Ishikawa (cell line): ENCODE data around the gene TMEM8B.
A peak's percentile ranks its signal among the peaks of the same experiment; 100 is the strongest.

Source experiments
- CEBPB ChIP-seq: IDR thresholded peaks from 2 replicates; pipeline ENCODE4 v1.6.1; 2012
- CREB1 ChIP-seq: IDR thresholded peaks from 2 replicates; pipeline ENCODE4 v1.6.1; 2012; ENCODE audit warnings: low read depth
- EGR1 ChIP-seq: IDR thresholded peaks from 2 replicates; pipeline ENCODE4 v1.6.1; 2012
- EP300 ChIP-seq: IDR thresholded peaks from 2 replicates; pipeline ENCODE4 v1.6.1; 2012; ENCODE audit warnings: borderline replicate concordance
- FOXM1 ChIP-seq: IDR thresholded peaks from 2 replicates; pipeline ENCODE4 v1.6.1; 2012; ENCODE audit warnings: low read depth, borderline replicate concordance
- NFIC ChIP-seq: IDR thresholded peaks from 2 replicates; pipeline ENCODE4 v1.6.1; 2012
- RAD21 ChIP-seq: IDR thresholded peaks from 2 replicates; pipeline ENCODE4 v1.6.1; 2012; ENCODE audit warnings: low read depth
- TAF1 ChIP-seq: IDR thresholded peaks from 2 replicates; pipeline ENCODE4 v1.6.1; 2012; ENCODE audit warnings: low read depth, mild to moderate bottlenecking
- TCF12 ChIP-seq: IDR thresholded peaks from 2 replicates; pipeline ENCODE4 v1.6.1; 2012; ENCODE audit warnings: low read depth
- TEAD4 ChIP-seq: IDR thresholded peaks from 2 replicates; pipeline ENCODE4 v1.6.1; 2012
- YY1 ChIP-seq: IDR thresholded peaks from 2 replicates; pipeline ENCODE4 v1.6.1; 2012; ENCODE audit warnings: low read depth
- ZBTB7A ChIP-seq: IDR thresholded peaks from 2 replicates; pipeline ENCODE4 v1.6.1; 2012; ENCODE audit warnings: low read depth
- TF ChIP-seq, protein P1 (sequence below): IDR thresholded peaks from 2 replicates; pipeline ENCODE4 v1.6.1; 2012
- TF ChIP-seq, protein P2 (sequence below): IDR thresholded peaks from 2 replicates; pipeline ENCODE4 v1.6.1; 2012; ENCODE audit warnings: low read depth, mild to moderate bottlenecking
- TF ChIP-seq, protein P3 (sequence below): IDR thresholded peaks from 2 replicates; pipeline ENCODE4 v1.6.1; 2012

TMEM8B gene

DNA sequence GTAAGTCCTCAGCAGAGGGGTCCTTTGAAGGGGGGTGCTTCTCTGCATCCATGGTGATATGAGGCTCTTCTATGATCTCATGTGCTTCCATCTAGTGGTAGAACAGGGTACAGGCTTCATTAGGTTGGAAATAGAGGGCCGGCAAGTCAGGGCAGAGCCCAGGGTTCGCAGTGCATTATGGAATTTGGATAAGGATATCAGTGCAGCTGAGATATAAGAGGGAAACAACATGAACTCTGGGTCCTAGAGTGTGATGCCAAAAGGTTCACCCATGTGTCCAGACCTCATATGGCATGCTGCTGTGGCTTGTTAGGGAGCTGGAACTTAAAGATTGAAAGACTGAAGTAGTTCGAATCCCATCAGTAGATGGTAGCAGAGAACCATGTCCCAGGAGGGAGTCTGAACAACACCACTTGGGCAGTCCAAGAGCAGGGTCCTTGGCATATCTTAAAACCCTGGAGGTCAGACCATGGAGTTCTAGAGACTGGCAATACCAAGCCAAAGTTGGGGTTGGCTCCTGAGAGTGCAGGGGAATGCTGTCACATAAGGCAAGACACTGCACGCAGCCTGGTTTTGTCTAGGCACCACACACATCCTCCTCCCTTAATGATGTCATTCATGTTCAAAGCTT is 2.8 kb upstream of the TMEM8B start:
- TF ChIP-seq RAD21: peak; percentile 36
- TF ChIP-seq, protein P1, sequence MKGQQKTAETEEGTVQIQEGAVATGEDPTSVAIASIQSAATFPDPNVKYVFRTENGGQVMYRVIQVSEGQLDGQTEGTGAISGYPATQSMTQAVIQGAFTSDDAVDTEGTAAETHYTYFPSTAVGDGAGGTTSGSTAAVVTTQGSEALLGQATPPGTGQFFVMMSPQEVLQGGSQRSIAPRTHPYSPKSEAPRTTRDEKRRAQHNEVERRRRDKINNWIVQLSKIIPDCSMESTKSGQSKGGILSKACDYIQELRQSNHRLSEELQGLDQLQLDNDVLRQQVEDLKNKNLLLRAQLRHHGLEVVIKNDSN: no peak

DNA sequence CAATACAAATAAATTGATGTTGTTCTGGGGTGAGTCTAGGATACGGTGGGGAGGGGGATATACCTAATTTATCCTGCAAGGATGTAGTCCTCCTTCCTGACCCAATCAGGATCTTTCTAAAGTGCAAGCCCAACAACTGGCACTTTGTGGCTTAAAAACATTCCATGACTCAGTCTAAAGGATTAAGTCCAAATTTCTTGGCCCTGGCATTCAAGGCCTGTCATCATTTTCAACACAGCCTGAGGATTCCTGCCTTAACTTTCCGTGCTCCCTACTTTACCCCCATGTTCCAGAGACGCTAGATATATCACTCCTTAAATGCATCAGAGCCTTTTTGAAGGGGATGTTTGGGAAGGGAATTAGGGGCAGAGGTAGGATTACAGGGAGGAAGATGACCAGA is 1.5 kb upstream of the TMEM8B start:
- TF ChIP-seq ZBTB7A: no peak
- TF ChIP-seq, protein P1: no peak
- TF ChIP-seq TEAD4: no peak
- no peak for TF ChIP-seq CEBPB
- no peak for TF ChIP-seq EGR1
- TF ChIP-seq, protein P2, sequence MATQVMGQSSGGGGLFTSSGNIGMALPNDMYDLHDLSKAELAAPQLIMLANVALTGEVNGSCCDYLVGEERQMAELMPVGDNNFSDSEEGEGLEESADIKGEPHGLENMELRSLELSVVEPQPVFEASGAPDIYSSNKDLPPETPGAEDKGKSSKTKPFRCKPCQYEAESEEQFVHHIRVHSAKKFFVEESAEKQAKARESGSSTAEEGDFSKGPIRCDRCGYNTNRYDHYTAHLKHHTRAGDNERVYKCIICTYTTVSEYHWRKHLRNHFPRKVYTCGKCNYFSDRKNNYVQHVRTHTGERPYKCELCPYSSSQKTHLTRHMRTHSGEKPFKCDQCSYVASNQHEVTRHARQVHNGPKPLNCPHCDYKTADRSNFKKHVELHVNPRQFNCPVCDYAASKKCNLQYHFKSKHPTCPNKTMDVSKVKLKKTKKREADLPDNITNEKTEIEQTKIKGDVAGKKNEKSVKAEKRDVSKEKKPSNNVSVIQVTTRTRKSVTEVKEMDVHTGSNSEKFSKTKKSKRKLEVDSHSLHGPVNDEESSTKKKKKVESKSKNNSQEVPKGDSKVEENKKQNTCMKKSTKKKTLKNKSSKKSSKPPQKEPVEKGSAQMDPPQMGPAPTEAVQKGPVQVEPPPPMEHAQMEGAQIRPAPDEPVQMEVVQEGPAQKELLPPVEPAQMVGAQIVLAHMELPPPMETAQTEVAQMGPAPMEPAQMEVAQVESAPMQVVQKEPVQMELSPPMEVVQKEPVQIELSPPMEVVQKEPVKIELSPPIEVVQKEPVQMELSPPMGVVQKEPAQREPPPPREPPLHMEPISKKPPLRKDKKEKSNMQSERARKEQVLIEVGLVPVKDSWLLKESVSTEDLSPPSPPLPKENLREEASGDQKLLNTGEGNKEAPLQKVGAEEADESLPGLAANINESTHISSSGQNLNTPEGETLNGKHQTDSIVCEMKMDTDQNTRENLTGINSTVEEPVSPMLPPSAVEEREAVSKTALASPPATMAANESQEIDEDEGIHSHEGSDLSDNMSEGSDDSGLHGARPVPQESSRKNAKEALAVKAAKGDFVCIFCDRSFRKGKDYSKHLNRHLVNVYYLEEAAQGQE: no peak
- TF ChIP-seq YY1: no peak
- no peak for TF ChIP-seq TCF12
- TF ChIP-seq NFIC: no peak
- TF ChIP-seq RAD21: no peak
- TF ChIP-seq, protein P3, sequence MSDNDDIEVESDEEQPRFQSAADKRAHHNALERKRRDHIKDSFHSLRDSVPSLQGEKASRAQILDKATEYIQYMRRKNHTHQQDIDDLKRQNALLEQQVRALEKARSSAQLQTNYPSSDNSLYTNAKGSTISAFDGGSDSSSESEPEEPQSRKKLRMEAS: no peak
- no peak for TF ChIP-seq FOXM1
- TF ChIP-seq CREB1: no peak
- no peak for TF ChIP-seq EP300
- no peak for TF ChIP-seq TAF1

DNA sequence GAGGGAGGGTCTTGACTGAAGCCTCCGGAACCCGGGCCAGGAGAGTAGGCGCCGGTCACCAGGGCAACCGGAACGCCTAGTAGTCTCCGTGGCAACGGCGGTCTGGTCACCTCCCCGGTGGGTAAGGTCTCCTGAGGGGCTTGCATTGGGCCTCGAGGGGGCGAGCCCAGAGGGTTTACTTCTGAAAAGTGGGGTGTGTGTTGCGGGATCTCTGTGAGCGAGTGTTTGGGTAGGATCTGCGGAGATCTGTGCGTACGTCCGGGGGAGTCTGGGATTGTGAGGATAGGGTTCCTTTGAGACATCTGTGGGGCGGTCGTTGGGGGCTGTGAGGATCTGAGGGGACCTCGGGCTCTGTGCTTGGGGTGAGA is 328 bp upstream of the TMEM8B start, which contains the start of gene FAM221B:
Gene FAM221B (minus strand): TSS at position 17 of the 368 bp plus-strand sequence. CDS start 2,571 bp downstream, outside the sequence.
- TF ChIP-seq ZBTB7A (0 out of 2 replicates have a peak, but pooled peaks have one; percentile 39), NFIC (no peak)

DNA sequence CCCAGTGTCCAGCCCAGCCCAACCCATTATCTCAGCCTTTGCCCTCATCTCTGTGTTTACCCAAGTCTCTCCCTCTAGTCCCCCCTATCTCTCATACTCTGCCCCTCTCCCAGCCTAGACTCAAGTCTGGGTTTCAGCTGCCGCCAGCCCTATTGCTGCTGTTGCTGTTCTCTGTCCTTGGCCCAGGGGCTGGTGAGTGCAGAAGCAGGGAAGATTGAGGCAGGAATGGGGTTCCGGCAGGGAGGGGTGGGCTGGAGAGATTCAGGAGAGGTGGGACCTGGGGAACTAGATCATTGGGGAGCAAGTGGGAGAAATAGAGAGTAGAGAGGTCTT is 702 bp downstream of the TMEM8B start:
- TF ChIP-seq, protein P1: no peak
- no peak for TF ChIP-seq FOXM1
- TF ChIP-seq TCF12: no peak
- no peak for TF ChIP-seq TEAD4
- TF ChIP-seq CEBPB: no peak
- TF ChIP-seq, protein P2: no peak
- TF ChIP-seq, protein P3: no peak
- no peak for TF ChIP-seq RAD21
- no peak for TF ChIP-seq ZBTB7A
- no peak for TF ChIP-seq EGR1
- TF ChIP-seq CREB1: no peak
- TF ChIP-seq YY1: no peak

DNA sequence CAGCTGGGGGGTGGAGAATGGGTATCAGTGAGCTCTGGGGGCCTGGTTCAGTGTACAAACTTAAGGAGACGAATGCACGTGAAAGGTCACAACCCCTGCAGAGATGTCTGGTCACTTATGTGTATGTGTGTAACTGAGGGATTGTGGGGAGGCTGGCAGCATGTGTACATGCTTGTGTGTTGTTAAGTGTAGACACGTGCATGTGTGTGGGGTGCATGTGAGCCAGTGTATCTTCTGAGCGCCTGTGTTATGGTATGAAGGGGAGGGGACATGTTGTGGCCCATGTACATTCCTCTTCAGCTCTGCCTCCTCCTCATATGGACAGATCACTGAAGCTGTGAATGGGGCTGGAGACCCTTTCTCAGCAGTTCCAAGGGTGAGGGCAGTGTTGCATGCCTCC is 2.0 kb downstream of the TMEM8B start:
- no peak for TF ChIP-seq CEBPB

DNA sequence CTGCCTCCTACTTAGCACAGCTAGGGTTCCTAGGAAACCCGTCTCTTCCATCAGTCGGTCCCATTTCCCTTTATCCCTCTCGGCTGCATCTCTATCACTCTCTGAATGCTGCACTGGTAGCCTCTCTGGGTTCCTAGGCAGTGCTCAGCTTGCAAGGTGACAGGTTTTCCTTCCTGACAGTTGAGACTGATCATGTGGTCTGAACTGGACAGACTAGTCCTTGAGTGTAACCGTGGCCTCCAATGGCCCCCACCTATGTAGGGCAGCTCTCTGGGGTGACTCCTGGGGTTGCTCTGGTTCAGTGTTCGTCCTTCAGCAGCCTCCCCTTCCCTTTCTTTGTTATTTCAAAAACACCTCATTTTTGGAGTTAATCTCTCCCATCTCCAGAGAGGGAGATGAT is 3.8 kb downstream of the TMEM8B start:
- TF ChIP-seq, protein P1: peak; percentile 41; the same call in 1 of the 2 replicates
- TF ChIP-seq CEBPB: no peak
